ENCODE results near the gene HOMEZ.

DNA sequence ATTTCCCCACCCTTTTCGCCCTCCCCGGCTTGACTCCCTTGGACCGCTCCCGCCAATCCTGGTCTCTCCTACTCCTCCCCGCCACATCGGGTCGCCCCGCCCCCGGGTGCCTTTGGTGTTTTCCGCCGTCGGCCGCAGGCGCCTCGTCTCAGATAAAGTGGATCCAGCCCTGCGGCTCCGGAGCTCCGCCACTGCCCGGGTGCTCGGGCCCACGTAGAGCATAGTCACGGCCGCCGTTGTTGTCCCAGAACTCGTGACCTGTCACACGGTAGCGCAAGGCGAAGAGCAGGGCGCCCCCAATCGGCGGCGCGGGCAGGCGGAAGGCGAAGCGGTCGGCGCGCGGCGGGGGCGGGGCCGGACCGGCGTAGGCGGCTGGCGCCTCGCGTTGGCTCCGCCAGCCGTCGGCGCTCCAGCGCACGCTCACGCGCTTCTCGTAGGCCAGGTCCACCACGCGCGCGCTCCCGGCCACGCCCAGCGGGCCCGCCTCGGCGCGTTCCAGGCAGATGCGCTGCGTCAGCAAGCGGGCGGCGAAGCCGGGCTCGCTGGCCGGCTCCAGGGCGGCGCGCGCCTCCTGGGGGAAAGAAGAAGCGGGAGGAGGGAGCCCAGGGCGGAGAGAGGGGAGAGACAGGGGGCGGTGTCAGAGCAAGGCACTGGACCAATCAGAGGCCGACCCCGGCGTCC lies 15.5 kb upstream of the HOMEZ start:
- no peak for TF ChIP-seq NRF1 (IDR thresholded peaks at IDR 0.05; ENCODE audit: low read depth, low read length)
- no peak for TF ChIP-seq POLR2A (IDR thresholded peaks at IDR 0.05; ENCODE audit: control extremely low read depth in 1 of 2, low read depth in 2 of 2, low read length in 2 of 2)

All from H1 (cell line).